Mesodermal cell (in vitro differentiated cells): ENCODE data around the gene FRA10AC1.

Source experiments
- H3K27ac ChIP-seq: 2 replicates; pipeline ENCODE4 v1.7.0; 2013; ENCODE audit warnings: mild to moderate bottlenecking, low read depth, low read length, moderate library complexity; ENCODE audit not compliant: severe bottlenecking
- H3K36me3 ChIP-seq: 2 replicates; pipeline ENCODE4 v1.7.1; 2013; ENCODE audit warnings: mild to moderate bottlenecking, low read length, moderate library complexity; ENCODE audit not compliant: control insufficient read depth, insufficient read depth
- H3K4me1 ChIP-seq: one replicate; pipeline ENCODE4 v1.7.1; 2013; ENCODE audit warnings: mild to moderate bottlenecking, low read length; ENCODE audit not compliant: insufficient read depth, control insufficient read depth, poor library complexity, severe bottlenecking
- H3K4me3 ChIP-seq: 2 replicates; pipeline ENCODE4 v1.7.0; 2013; ENCODE audit warnings: low read length, control low read depth, mild to moderate bottlenecking; ENCODE audit not compliant: insufficient read depth, poor library complexity, severe bottlenecking; ENCODE audit errors: extremely low read depth
- H3K9me3 ChIP-seq: 2 replicates; pipeline ENCODE4 v1.7.1; 2013; ENCODE audit warnings: mild to moderate bottlenecking, low read length, moderate library complexity; ENCODE audit not compliant: control insufficient read depth
- WGBS, 2 experiments: methylation state at CpG; one replicate each; pipeline ENCODE4 v1.1.5; 2013; ENCODE audit warnings: missing lambda C conversion rate in 2 of 2; ENCODE audit not compliant: insufficient coverage in 2 of 2; 5-methylcytosine and 5-hydroxymethylcytosine counted together

FRA10AC1 gene

DNA sequence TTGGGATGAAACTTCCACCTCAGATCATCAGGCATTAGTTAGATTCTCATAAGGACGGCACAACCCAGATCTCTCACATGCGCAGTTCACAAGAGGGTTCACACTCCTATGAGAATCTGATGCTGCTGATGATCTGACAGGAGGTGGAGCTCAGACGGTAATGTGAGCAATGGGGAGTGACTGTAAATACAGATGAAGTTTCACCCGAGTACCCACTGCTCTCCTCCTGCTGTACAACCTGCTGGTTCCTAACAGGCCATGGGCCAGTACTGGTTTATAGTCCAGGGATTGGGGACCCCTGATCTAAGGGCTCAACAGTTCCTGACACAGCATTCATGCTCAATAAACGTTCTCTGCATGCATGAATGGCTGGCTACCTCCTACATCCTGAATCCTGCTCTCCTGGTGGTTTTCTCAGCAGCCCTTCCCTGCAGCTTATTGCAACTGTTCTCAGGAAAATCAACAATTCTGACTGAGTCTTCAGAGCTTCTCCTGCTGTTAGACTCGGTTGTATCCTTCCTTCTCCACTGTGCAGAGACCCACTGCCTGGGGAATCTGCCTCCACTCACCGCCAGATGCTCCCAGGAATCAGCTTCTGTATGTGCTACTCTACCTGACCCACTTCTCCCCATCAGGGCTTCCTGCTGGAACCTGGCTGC lies 72.6 kb downstream of the FRA10AC1 start:
- Histone ChIP-seq H3K9me3 (no peaks in the 10 kb centered on the region), H3K4me3 (no peak overlapping the region), H3K4me1 (no peaks in the 10 kb centered on the region), H3K27ac (no peak overlapping the region), H3K36me3 (no peaks in the 10 kb centered on the region)
- 33 to 64% methylated on average over 2 to 7 of the region's 7 CpGs for WGBS, 2 experiments

DNA sequence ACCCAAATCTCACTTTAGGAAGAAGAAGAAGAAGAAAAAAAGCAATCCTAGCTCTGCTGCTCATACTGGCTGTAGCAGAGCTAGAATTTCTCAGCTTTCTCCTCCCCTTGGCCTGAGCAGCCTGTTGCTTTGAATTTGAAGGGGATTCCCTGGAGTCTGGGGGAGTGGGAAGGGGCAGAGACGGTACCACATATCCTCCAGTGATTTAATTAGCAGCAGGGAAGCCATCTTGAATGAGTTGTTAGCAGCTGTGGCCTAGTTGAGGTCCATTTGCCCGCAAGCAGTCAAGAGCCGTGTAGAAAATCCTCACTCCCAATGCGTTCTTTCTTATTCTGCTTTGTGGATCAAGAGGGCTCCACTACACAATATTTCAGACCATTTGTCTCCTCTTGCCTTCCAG lies 73.5 kb downstream of the FRA10AC1 start:
- Histone ChIP-seq H3K27ac (no peak overlapping the region), H3K9me3 (no peaks in the 10 kb centered on the region), H3K36me3 (no peaks in the 10 kb centered on the region), H3K4me3 (no peak overlapping the region), H3K4me1 (no peaks in the 10 kb centered on the region)
- WGBS, 2 experiments: 91 to 95% methylated on average over 3 of the region's 4 CpGs

DNA sequence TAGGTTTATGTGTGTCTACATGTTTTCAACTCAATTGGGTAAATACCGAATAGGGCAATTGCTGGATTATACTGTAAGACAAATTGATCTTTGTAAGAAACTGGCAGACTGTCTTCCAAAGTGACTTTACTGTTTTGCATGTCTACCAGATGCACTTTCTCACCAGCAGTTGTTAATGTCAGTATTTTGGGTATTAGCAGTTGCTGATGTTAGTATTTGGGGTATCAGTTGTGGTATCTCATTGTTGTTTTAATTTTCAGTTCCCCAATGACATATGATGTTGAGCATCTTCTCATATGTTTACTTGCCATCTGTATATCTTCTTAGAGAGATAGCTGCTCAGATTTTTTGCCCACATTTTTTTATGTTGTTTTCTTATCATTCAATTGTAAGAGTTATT lies 79.5 kb downstream of the FRA10AC1 start:
- H3K4me1 ChIP-seq: no peaks in the 10 kb centered on the region
- no peaks in the 10 kb centered on the region for H3K9me3 ChIP-seq
- WGBS, 2 experiments: 83 to 88% methylated on average over 1 of the region's 1 CpG
- no peaks in the 10 kb centered on the region for H3K36me3 ChIP-seq
- H3K4me3 ChIP-seq: no peak overlapping the region
- H3K27ac ChIP-seq: no peak overlapping the region

DNA sequence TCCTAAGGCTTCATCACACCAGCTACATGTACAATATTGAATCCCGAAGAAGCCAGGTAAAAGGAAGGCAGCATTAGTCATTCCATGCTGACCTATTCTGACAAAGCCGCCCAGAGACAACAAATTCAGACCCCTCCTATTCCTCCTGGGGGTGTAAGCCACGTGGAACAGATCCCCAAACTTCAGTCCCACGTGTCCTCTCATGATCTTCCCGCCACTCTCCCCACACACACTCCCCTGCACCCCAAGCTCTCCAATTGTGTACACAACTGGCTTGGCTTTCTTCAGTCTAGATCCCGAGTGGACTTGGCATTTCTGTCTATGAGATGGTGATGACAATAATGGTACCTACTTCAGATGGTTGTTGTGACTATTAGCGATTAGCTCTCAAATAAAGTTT lies 81.5 kb downstream of the FRA10AC1 start:
- Histone ChIP-seq H3K9me3 (no peaks in the 10 kb centered on the region), H3K36me3 (no peaks in the 10 kb centered on the region), H3K27ac (no peak overlapping the region), H3K4me1 (no peaks in the 10 kb centered on the region), H3K4me3 (no peak overlapping the region)
- 84 to 85% methylated on average over 4 to 6 of the region's 7 CpGs for WGBS, 2 experiments
